Measurements from ENCODE around the gene C22orf42.

C22orf42 gene

GRCh38 chr22:32158712-32159533 lies at the start of gene C22orf42:
Gene C22orf42 (minus strand): TSS chr22:32159303. CDS start chr22:32159215, 88 bp downstream.
- H3K27ac Mint-ChIP-seq, result no peak within 1 kb of the TSS
- no peak for ATAC-seq (ENCODE audit: low read depth)
- H3K9me3 Mint-ChIP-seq, result no peaks in the 10 kb centered on the region
- DNase-seq (ENCODE audit: low spot score in 2 of 2), result no peak
- no peaks in the 10 kb centered on the region for H3K36me3 Mint-ChIP-seq
- H3K4me1 Mint-ChIP-seq, result no peaks in the 10 kb centered on the region
- H3K27me3 Mint-ChIP-seq, result peaks cover 11% of the 10 kb centered on the region
- H3K4me3 Mint-ChIP-seq, result no peak within 1 kb of the TSS

- H3K9me3 Mint-ChIP-seq, result no peaks in the 10 kb centered on the region
- H3K27me3 Mint-ChIP-seq, result peaks cover 18% of the 10 kb centered on the region
- no peak for ATAC-seq (ENCODE audit: low read depth)
- H3K36me3 Mint-ChIP-seq, result no peaks in the 10 kb centered on the region
- no peak overlapping the region for H3K27ac Mint-ChIP-seq
- no peak for DNase-seq (ENCODE audit: low spot score in 2 of 2)
- no peak overlapping the region for H3K4me3 Mint-ChIP-seq
- H3K4me1 Mint-ChIP-seq, result peaks cover 2% of the 10 kb centered on the region
Measured at GRCh38 chr22:32208681-32209080, 49.6 kb upstream of the C22orf42 start.

GRCh38 chr22:32207971-32208480 lies 48.9 kb upstream of the C22orf42 start:
- Mint-ChIP-seq H3K9me3 (no peaks in the 10 kb centered on the region), H3K27ac (no peak overlapping the region), H3K27me3 (peaks cover 20% of the 10 kb centered on the region), H3K36me3 (no peaks in the 10 kb centered on the region), H3K4me1 (peaks cover 2% of the 10 kb centered on the region), H3K4me3 (no peak overlapping the region)
- DNase-seq (ENCODE audit: low spot score in 2 of 2), result no peak
- no peak for ATAC-seq (ENCODE audit: low read depth)

- Mint-ChIP-seq H3K4me3 (no peak overlapping the region), H3K27me3 (peaks cover 23% of the 10 kb centered on the region), H3K9me3 (no peaks in the 10 kb centered on the region), H3K4me1 (peaks cover 2% of the 10 kb centered on the region), H3K27ac (no peak overlapping the region), H3K36me3 (no peaks in the 10 kb centered on the region)
- peak in 1 of 2 donors; percentile 18 for DNase-seq (ENCODE audit: low spot score in 2 of 2)
- ATAC-seq (ENCODE audit: low read depth), result peak; percentile 63
Measured at GRCh38 chr22:32206774-32207758, 48.0 kb upstream of the C22orf42 start.

GRCh38 chr22:32205974-32206773 lies 47.1 kb upstream of the C22orf42 start:
- no peaks in the 10 kb centered on the region for H3K9me3 Mint-ChIP-seq
- no peak overlapping the region for H3K27ac Mint-ChIP-seq
- H3K27me3 Mint-ChIP-seq, result peaks cover 24% of the 10 kb centered on the region
- peaks cover 2% of the 10 kb centered on the region for H3K4me1 Mint-ChIP-seq
- DNase-seq (ENCODE audit: low spot score in 2 of 2) (no peak), ATAC-seq (ENCODE audit: low read depth) (no peak)
- no peak overlapping the region for H3K4me3 Mint-ChIP-seq
- H3K36me3 Mint-ChIP-seq, result no peaks in the 10 kb centered on the region

GRCh38 chr22:32204856-32205722 lies 46.0 kb upstream of the C22orf42 start, which contains the start of gene RFPL2:
Gene RFPL2 (minus strand): TSS chr22:32205073. CDS start chr22:32202451, 2,622 bp downstream.
- H3K4me3 Mint-ChIP-seq, result peak within 1 kb of the TSS; percentile 58
- H3K4me1 Mint-ChIP-seq, result peaks cover 2% of the 10 kb centered on the region
- peaks cover 27% of the 10 kb centered on the region for H3K27me3 Mint-ChIP-seq
- no peak within 1 kb of the TSS for H3K27ac Mint-ChIP-seq
- ATAC-seq (ENCODE audit: low read depth), result peak; percentile 41
- no peak for DNase-seq (ENCODE audit: low spot score in 2 of 2)
- no peaks in the 10 kb centered on the region for H3K9me3 Mint-ChIP-seq
- no peaks in the 10 kb centered on the region for H3K36me3 Mint-ChIP-seq

- H3K27ac Mint-ChIP-seq, result no peak overlapping the region
- H3K36me3 Mint-ChIP-seq, result no peaks in the 10 kb centered on the region
- peaks cover 2% of the 10 kb centered on the region for H3K4me1 Mint-ChIP-seq
- no peak for DNase-seq (ENCODE audit: low spot score in 2 of 2)
- no peaks in the 10 kb centered on the region for H3K9me3 Mint-ChIP-seq
- peak overlapping the region; percentile 58 for H3K4me3 Mint-ChIP-seq
- peaks cover 25% of the 10 kb centered on the region for H3K27me3 Mint-ChIP-seq
- no peak for ATAC-seq (ENCODE audit: low read depth)
Measured at GRCh38 chr22:32204040-32204855, 45.1 kb upstream of the C22orf42 start.

GRCh38 chr22:32203181-32204039 lies 44.3 kb upstream of the C22orf42 start:
- no peak overlapping the region for H3K27ac Mint-ChIP-seq
- H3K27me3 Mint-ChIP-seq, result peaks cover 27% of the 10 kb centered on the region
- ATAC-seq (ENCODE audit: low read depth), result no peak
- H3K9me3 Mint-ChIP-seq, result no peaks in the 10 kb centered on the region
- DNase-seq (ENCODE audit: low spot score in 2 of 2), result no peak
- no peaks in the 10 kb centered on the region for H3K36me3 Mint-ChIP-seq
- H3K4me3 Mint-ChIP-seq, result no peak overlapping the region
- H3K4me1 Mint-ChIP-seq, result peaks cover 2% of the 10 kb centered on the region

GRCh38 chr22:32202539-32203180 lies 43.6 kb upstream of the C22orf42 start:
- H3K36me3 Mint-ChIP-seq, result no peaks in the 10 kb centered on the region
- DNase-seq (ENCODE audit: low spot score in 2 of 2), result no peak
- no peak overlapping the region for H3K27ac Mint-ChIP-seq
- peaks cover 30% of the 10 kb centered on the region for H3K27me3 Mint-ChIP-seq
- no peak overlapping the region for H3K4me3 Mint-ChIP-seq
- no peak for ATAC-seq (ENCODE audit: low read depth)
- peaks cover 1% of the 10 kb centered on the region for H3K9me3 Mint-ChIP-seq
- peaks cover 2% of the 10 kb centered on the region for H3K4me1 Mint-ChIP-seq

- peaks cover 2% of the 10 kb centered on the region for H3K4me1 Mint-ChIP-seq
- DNase-seq (ENCODE audit: low spot score in 2 of 2) (no peak), ATAC-seq (ENCODE audit: low read depth) (no peak)
- no peaks in the 10 kb centered on the region for H3K36me3 Mint-ChIP-seq
- H3K9me3 Mint-ChIP-seq, result peaks cover 1% of the 10 kb centered on the region
- H3K4me3 Mint-ChIP-seq, result no peak overlapping the region
- H3K27ac Mint-ChIP-seq, result no peak overlapping the region
- H3K27me3 Mint-ChIP-seq, result peaks cover 31% of the 10 kb centered on the region
Measured at GRCh38 chr22:32202161-32202538, 43.0 kb upstream of the C22orf42 start.

GRCh38 chr22:32200752-32201151 lies 41.6 kb upstream of the C22orf42 start:
- peaks cover 30% of the 10 kb centered on the region for H3K27me3 Mint-ChIP-seq
- H3K4me3 Mint-ChIP-seq, result no peak overlapping the region
- no peak for DNase-seq (ENCODE audit: low spot score in 2 of 2)
- no peak overlapping the region for H3K27ac Mint-ChIP-seq
- H3K9me3 Mint-ChIP-seq, result peaks cover 1% of the 10 kb centered on the region
- no peaks in the 10 kb centered on the region for H3K36me3 Mint-ChIP-seq
- H3K4me1 Mint-ChIP-seq, result no peaks in the 10 kb centered on the region
- no peak for ATAC-seq (ENCODE audit: low read depth)
